NCI-H2081 (cell line): ENCODE data around the gene KIF9.
"Not testable (repeated sequence)": the region's sequence is repeated elsewhere in the genome, so short reads cannot be mapped to it uniquely, and the experiment has no call there.

Experiments
- DNase-seq, 2 experiments: peaks; one replicate each; lab custom pipeline; 2025; lab: John Stamatoyannopoulos, UW

The KIF9 gene

GRCh38 chr3:47282424-47283192 is at the start of gene KIF9, which contains the start of gene KLHL18:
TSS of gene KIF9 (minus strand) at chr3:47282799. CDS start at chr3:47277374, 5,425 bp downstream.
TSS of gene KLHL18 (plus strand) at chr3:47282944. CDS start at chr3:47282966, 22 bp downstream.
- DNase-seq, result peak; percentile 58 to 77

GRCh38 chr3:47324278-47324865 is 41.8 kb upstream of the KIF9 start:
- DNase-seq, result peak; percentile 12 to 16

DNA sequence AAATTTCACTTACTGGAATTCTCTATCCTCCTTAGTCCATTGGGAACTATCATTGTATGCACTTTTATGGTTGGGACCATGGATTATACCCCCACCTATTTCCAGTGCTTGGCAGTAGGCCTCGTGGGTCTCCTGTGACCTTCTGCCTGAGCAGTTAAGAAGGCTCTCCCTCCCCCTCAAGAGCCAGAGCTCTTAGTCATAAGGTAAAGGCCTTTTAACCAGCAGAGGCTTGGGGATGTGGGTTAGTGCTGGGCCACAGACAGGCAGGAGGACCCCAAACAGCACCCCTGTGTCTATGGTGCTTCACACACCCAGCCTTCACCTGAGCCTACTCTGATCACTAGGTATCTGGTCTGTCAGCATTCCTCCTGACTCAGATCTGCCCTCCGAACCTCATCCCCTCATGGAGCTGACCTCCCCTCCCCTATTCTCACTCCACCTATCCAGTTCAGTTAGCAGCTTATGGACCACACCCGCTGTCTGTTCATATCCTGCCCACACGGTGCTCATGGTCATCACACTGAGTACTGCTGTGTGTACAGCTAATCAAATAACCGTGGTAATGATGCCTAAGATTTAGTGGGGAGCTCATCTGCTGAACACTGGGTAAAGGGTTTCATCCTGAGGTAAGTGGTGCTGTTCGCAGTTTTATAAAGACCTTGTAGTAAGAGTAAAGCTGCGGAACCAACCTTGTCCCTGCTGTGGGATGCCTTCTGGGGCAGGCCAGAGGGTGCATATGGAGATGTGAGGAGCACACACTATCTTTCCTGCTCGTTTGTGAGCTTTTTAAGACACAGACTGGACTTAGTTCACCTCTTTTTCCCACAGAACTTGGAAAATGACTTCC is 41.1 kb upstream of the KIF9 start:
- no peak for DNase-seq

GRCh38 chr3:47319956-47320355 is 37.4 kb upstream of the KIF9 start:
- no peak for DNase-seq

- DNase-seq, result no peak
Measured at GRCh38 chr3:47318916-47319315, 36.3 kb upstream of the KIF9 start.

DNA sequence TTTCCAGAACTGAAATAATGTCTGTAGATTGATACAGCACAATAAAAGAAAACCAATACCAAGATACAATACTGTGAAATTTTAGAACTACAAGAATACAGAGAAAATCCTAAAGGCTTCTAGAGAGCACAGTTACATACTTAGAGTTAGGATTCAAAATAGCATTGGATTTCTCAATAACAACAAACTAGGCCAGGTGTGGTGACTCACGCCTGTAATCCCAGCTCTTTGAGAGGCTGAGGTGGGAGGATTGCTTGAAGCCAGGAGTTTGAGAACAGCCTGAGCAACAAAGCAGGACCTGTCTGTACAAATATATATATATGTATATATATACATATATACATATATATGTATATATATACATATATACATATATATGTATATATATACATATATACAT is 33.6 kb upstream of the KIF9 start:
- not testable (repeated sequence) for DNase-seq

GRCh38 chr3:47315069-47315647 is 32.6 kb upstream of the KIF9 start:
- no peak for DNase-seq

- no peak for DNase-seq
Measured at GRCh38 chr3:47314056-47314764, 31.6 kb upstream of the KIF9 start.

GRCh38 chr3:47313341-47314055 is 30.9 kb upstream of the KIF9 start:
- no peak for DNase-seq

- no peak for DNase-seq
Measured at GRCh38 chr3:47310391-47310790, 27.8 kb upstream of the KIF9 start.

GRCh38 chr3:47309231-47309630 is 26.6 kb upstream of the KIF9 start:
- not testable (repeated sequence) for DNase-seq

GRCh38 chr3:47306022-47306421 is 23.4 kb upstream of the KIF9 start:
- no peak for DNase-seq

DNA sequence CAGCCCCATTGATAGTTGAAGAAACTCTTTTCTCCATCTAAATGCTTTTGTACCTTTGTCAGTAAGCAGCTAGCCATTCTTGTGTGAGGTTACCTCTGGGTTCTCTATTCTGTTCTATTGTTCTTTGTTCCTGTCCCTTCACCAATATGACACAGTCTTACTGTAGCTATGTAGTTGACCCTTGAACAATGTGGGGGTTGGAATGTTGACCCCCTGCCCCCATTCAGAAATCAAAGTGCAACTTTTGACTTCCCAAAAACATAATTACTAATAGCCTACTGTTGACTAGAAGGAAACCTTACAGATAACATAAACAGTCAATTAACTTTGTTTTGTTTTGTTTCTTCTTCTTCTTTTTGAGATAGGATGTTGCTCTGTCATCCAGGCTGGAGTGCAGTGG is 18.9 kb upstream of the KIF9 start:
- no peak for DNase-seq

DNA sequence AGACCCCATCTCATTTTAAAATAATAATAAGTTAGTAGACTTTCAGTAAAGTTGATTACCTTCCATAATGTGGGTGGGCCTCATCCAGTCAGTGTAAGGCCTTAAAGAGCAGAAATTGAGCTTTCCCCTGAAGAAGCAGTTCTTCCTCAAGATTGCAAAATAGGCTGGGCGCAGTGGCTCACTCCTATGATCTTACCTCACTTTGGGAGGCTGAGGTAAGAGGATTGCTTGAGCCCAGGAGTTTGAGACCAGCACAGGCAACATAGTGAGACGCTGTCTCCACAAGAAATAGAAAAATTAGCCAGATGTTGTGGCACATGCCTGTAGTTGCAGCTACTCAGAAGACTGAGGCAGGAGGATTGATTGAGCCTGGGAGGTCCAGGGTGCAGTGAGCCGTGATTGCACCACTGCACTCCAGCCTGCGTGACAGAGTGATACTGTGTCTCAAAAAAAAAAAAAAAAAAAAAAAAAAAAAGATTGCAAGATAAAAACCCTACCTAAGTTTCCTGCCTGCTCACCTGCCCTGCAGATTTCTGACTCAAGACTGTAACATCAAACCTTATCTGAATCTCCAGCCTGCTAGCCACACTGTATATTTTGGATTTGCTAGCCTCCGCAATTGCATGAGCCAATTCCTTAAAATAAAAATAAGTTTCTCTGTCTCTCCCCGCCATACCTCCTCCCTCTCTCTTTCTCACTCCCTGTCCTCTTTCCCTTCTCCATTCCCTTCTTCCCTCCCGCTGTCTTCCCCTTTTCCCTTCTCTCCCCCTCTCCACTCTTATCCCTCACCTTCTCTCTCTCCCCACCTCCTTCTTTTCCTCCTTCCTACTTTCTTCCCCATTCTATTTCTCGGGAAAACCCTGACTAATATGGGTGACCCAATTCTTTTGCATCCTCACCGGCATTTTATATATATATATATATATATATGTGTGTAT is 17.1 kb upstream of the KIF9 start:
- DNase-seq, result no peak

- no peak for DNase-seq
Measured at GRCh38 chr3:47298439-47298838, 15.8 kb upstream of the KIF9 start.

DNA sequence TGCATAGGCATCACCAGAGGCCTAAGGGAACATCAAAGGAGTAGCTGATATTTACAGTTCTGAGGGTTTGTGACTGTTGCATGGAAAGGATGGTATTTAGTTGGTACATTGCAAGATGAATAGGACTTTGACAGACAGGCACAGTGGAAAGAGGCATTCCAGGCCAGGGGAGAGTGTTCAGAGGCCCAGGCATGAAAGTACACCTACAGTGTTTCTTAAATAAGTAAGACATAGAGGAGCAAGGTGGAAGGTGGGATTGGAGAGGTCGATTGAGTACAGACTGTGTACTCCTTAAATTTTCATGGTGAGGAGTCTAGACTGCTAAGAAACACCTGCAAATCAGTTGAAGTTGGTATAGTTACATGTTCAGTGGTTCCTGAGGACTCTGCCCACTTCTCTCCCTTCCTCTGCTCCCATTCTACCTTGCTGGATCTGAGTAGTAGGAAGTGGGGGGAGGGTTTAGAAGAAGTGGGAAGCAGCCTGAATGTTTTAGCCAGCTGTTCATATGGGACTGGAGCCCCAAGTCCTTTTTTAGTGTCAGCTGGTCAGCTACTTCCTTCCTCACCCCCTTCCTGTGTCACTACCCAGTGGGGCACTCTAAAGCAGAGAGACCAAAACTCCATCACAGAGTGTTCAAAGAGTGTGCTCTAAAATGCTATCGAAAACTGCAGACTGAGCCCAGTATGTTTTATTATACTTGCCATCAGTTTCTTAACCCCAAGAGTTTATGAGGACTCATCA is 14.1 kb upstream of the KIF9 start:
- DNase-seq, result no peak

GRCh38 chr3:47295976-47296375 is 13.4 kb upstream of the KIF9 start:
- no peak for DNase-seq

DNA sequence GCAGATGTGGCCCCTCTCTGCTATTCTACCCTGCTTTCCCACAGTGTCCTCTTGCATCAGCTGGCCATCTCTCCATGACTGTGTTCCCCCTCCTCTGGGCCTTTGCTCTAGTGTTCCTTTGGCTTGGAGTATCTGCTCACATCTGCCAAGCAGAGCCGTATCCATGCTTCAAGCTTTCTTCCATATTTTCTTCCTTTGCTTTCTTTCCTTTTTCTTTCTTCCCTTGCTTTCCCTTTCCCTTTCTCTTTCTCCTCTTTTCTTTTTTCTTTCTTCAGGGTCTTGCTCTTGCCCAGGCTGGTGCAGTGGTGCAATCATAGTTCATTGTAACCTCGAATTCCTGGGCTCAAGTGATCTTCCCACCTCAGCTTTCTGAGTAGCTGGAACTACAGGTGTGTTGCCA is 12.7 kb upstream of the KIF9 start:
- DNase-seq, result no peak

DNA sequence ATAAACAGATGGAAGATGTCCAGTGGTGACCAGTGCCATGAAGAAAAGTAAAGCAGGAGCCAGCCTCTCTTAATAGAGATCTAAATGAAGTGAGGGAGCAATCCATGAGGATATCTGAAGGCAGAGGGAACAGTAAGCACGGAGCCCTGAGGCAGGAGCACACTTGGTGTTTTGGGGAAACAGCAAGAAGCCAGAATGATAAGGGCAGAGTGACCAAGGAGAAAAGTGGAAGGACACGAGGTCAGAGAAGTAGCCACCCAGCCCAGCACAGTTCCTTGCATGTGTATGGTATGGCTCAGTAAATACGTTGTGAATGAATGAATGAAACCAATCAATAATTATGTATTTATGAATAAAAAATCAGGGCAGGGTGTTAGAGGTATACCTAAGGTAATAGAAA is 11.8 kb upstream of the KIF9 start:
- DNase-seq, result no peak
